ENCODE results near the gene UROC1. TPM values are rescaled to one million over a fixed set of nuclear protein-coding genes. Genes with fewer than 3 reads are reported as not detected.

The UROC1 gene
- total RNA-seq, 3 donors from 2014 or later = not detected

DNA sequence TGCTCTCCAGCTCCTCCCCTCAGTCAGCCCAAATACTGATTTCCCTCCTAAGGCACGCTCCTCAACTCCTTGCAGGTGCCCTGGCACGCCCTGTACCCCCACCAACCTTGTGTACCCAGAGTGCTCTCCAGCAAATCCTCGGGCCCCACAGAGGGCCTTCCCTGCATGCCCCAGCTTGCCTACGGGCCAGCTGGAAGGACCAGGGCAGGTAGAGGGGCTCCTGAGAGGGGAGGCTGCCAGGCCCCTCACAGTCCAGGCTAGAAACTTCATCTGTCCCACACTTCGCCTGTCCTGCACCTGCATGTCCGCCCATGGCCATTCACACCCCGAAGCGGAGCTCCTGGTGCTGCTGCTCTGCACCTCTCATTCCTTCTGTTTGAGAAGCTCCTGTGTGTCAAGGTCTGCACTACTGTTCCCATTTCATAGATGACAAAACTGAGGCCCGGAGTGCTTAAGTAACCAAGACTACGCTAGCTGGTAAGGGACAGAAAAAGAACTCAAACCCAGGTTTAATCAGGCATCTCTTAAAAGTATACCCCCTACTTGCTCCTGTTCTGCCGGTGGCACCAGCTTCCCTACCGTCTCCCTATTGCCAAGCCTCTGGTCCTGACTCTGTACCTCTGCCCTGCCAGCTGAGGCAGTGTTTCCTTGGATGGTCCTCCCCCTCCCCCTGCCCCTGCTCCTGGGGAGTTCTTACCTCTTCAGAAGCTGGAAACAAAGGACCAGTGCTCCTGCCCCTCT is 77.4 kb downstream of the UROC1 start:
- Histone ChIP-seq H3K36me3 (no peaks in the 10 kb centered on the region), H3K27ac (no peak overlapping the region), H3K9me3 (no peaks in the 10 kb centered on the region), H3K4me3 (no peak overlapping the region), H3K4me1 (no peaks in the 10 kb centered on the region), H3K27me3 (no peaks in the 10 kb centered on the region)
- DNase-seq (ENCODE audit: low spot score in 2 of 2) = no peak
- TF ChIP-seq POLR2A (IDR thresholded peaks at IDR 0.05) (no peak), POLR2AphosphoS5 (IDR thresholded peaks at IDR 0.05) (no peak)
- TF ChIP-seq, protein P1, sequence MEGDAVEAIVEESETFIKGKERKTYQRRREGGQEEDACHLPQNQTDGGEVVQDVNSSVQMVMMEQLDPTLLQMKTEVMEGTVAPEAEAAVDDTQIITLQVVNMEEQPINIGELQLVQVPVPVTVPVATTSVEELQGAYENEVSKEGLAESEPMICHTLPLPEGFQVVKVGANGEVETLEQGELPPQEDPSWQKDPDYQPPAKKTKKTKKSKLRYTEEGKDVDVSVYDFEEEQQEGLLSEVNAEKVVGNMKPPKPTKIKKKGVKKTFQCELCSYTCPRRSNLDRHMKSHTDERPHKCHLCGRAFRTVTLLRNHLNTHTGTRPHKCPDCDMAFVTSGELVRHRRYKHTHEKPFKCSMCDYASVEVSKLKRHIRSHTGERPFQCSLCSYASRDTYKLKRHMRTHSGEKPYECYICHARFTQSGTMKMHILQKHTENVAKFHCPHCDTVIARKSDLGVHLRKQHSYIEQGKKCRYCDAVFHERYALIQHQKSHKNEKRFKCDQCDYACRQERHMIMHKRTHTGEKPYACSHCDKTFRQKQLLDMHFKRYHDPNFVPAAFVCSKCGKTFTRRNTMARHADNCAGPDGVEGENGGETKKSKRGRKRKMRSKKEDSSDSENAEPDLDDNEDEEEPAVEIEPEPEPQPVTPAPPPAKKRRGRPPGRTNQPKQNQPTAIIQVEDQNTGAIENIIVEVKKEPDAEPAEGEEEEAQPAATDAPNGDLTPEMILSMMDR (IDR thresholded peaks at IDR 0.05) = no peak
- intact Hi-C loops (cut with DNase I; ENCODE audit: low total_unique reads) = no loop called here

DNA sequence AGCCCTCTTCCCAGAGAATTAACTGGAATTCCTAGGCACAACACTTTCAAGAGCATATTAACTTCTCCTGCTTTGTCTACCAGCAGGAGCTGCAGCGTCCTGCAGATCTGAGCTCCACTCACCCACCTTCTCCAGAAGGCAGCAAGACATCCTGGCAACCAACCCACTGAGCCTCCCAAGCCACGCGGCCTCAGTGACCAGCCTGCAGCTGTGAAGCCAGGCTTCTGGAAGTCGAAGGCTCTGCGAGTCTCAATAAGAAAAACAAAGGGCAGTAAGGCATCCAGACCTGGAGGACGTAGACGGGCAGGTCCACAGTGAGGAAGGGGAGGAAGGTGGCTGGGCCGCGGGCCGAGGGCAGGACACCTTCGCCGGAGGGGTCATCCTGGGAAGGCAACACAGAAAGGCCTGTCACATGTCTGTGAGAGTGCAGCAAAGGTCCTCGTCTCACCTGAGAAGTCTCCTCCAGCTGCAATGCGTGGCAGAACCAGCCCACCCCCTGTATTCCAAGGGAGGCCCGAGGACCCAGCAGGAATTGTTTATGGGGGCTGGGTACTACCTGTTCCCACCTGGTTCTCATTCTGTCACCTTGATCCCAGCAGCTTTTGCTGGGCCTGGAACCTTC is 78.1 kb downstream of the UROC1 start:
- Histone ChIP-seq H3K4me3 (no peak overlapping the region), H3K36me3 (no peaks in the 10 kb centered on the region), H3K27me3 (no peaks in the 10 kb centered on the region), H3K27ac (no peak overlapping the region), H3K9me3 (no peaks in the 10 kb centered on the region), H3K4me1 (no peaks in the 10 kb centered on the region)
- DNase-seq (ENCODE audit: low spot score in 2 of 2) = no peak
- TF ChIP-seq POLR2A (IDR thresholded peaks at IDR 0.05) = no peak
- no peak for TF ChIP-seq POLR2AphosphoS5 (IDR thresholded peaks at IDR 0.05)
- TF ChIP-seq, protein P1 (IDR thresholded peaks at IDR 0.05) = no peak
- intact Hi-C loops (cut with DNase I; ENCODE audit: low total_unique reads) = no loop called here

DNA sequence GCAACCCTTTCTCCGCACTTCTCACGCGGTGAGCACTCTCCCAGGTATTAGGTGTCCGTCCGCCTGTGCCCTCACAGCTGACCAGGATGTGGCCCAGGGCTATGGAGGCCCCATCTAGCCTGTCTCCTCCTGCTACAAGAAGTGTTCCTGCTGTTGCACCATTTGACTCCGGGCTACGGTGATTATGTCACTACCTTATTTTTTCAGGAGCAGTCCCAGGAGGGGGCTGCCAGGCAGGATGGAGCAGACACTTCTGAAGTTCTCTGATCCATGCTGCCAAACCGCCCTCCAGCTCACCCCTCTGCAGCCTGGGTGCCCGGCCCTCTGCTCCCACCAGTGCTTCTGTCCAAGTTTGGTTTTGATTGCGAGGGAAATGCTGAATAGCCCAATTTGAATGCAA is 78.8 kb downstream of the UROC1 start:
- Histone ChIP-seq H3K27ac (no peak overlapping the region), H3K36me3 (no peaks in the 10 kb centered on the region), H3K4me1 (no peaks in the 10 kb centered on the region), H3K4me3 (no peak overlapping the region), H3K9me3 (no peaks in the 10 kb centered on the region), H3K27me3 (no peaks in the 10 kb centered on the region)
- TF ChIP-seq POLR2AphosphoS5 (IDR thresholded peaks at IDR 0.05) (no peak), POLR2A (IDR thresholded peaks at IDR 0.05) (no peak)
- TF ChIP-seq, protein P1 (IDR thresholded peaks at IDR 0.05) = no peak
- no peak for DNase-seq (ENCODE audit: low spot score in 2 of 2)
- intact Hi-C loops (cut with DNase I; ENCODE audit: low total_unique reads) = no loop called here

DNA sequence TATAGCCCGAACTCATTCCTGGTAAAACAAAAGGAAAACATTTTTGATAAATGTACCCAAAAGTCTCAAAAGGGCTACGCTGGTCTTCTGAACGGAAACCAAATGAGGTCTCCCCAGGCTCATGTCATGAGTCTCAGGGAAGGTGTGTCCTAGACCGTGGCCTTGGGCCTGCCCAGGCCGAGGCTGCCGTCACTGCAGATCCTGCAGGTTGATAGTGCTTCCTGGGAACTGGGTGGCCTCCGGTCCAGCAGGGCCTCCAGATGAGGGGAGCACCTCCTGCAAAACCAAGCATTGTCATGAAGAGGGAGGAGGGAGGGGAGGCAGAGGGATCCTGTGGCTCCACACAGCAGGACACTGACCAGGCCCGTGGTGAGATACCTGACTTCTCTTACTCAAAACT is 79.4 kb downstream of the UROC1 start:
- Histone ChIP-seq H3K27me3 (no peaks in the 10 kb centered on the region), H3K4me3 (no peak overlapping the region), H3K36me3 (no peaks in the 10 kb centered on the region), H3K4me1 (no peaks in the 10 kb centered on the region), H3K27ac (no peak overlapping the region), H3K9me3 (no peaks in the 10 kb centered on the region)
- no peak for DNase-seq (ENCODE audit: low spot score in 2 of 2)
- intact Hi-C loops (cut with DNase I; ENCODE audit: low total_unique reads) = no loop called here
- TF ChIP-seq POLR2A (IDR thresholded peaks at IDR 0.05) = no peak
- TF ChIP-seq POLR2AphosphoS5 (IDR thresholded peaks at IDR 0.05) = no peak
- TF ChIP-seq, protein P1 (IDR thresholded peaks at IDR 0.05) = no peak

Measured in breast epithelium (tissue), 4 donors.